Brain microvascular endothelial cell (primary cell): ENCODE data around the gene OSBPL10.

Experiments used
- DNase-seq: peaks from one replicate; pipeline ENCODE4 v3.0.0-alpha.2; 2020
- H3K27ac ChIP-seq: fragments of 250-450 bp; sonication (Bioruptor Pico); 2 replicates; pipeline ENCODE4 v1.5.1; 2020; ENCODE audit warnings: mild to moderate bottlenecking, moderate library complexity
- H3K27me3 ChIP-seq: fragments of 250-450 bp; sonication (Bioruptor Pico); replicated peaks from 2 replicates; pipeline ENCODE4 v1.5.1; 2020; ENCODE audit warnings: mild to moderate bottlenecking
- H3K36me3 ChIP-seq: fragments of 250-450 bp; sonication (Bioruptor Pico); replicated peaks from 2 replicates; pipeline ENCODE4 v1.5.1; 2020; ENCODE audit warnings: mild to moderate bottlenecking
- H3K4me3 ChIP-seq: 2 replicates; pipeline ENCODE4 v1.5.1; 2011; ENCODE audit warnings: low read depth, mild to moderate bottlenecking, control low read depth, low read length, moderate library complexity
- CTCF ChIP-seq: IDR thresholded peaks from 2 replicates; pipeline ENCODE4 v1.5.1; 2011; ENCODE audit warnings: low read depth, mild to moderate bottlenecking, moderate library complexity, low read length, control low read depth, inconsistent platforms; ENCODE audit errors: missing control alignments
- in situ Hi-C: cut with HindIII; loops from 2 replicates; pipeline ENCODE4 v1.10.0; 2017; ENCODE audit warnings: low sequenced_read_pairs, low pct_ligation_motif_present

OSBPL10 gene

GRCh38 chr3:31721676-31722075 lies 259.4 kb downstream of the OSBPL10 start:
- Histone ChIP-seq H3K27me3 (no peaks in the 10 kb centered on the region), H3K4me3 (no peak overlapping the region), H3K27ac (no peak overlapping the region), H3K36me3 (no peaks in the 10 kb centered on the region)
- no peak for TF ChIP-seq CTCF
- no peak for DNase-seq
- in situ Hi-C loops = no loop called here

GRCh38 chr3:31714495-31715280 lies 266.4 kb downstream of the OSBPL10 start:
- no peaks in the 10 kb centered on the region for H3K27me3 ChIP-seq

GRCh38 chr3:31713816-31714215 lies 267.2 kb downstream of the OSBPL10 start:
- H3K27ac ChIP-seq = no peak overlapping the region
- H3K27me3 ChIP-seq = no peaks in the 10 kb centered on the region
- TF ChIP-seq CTCF = no peak
- no peaks in the 10 kb centered on the region for H3K36me3 ChIP-seq
- H3K4me3 ChIP-seq = no peak overlapping the region
- DNase-seq = no peak
- in situ Hi-C loops = no loop called here

More at GRCh38 chr3:31714495-31715280, 266.4 kb downstream of the OSBPL10 start:
- in situ Hi-C loops = no loop called here
- no peak for TF ChIP-seq CTCF
- no peak overlapping the region for H3K4me3 ChIP-seq
- H3K27ac ChIP-seq = no peak overlapping the region
- H3K36me3 ChIP-seq = no peaks in the 10 kb centered on the region
- DNase-seq = no peak

GRCh38 chr3:31710123-31710803 lies 270.8 kb downstream of the OSBPL10 start:
- TF ChIP-seq CTCF = no peak
- peak; percentile 31 for DNase-seq
- in situ Hi-C loops = no loop called here

GRCh38 chr3:31709526-31709925 lies 271.5 kb downstream of the OSBPL10 start:
- no peak for DNase-seq
- H3K27me3 ChIP-seq = no peaks in the 10 kb centered on the region
- H3K27ac ChIP-seq = no peak overlapping the region
- no peak for TF ChIP-seq CTCF
- H3K36me3 ChIP-seq = no peaks in the 10 kb centered on the region
- H3K4me3 ChIP-seq = no peak overlapping the region
- in situ Hi-C loops = no loop called here

More at GRCh38 chr3:31710123-31710803, 270.8 kb downstream of the OSBPL10 start:
- Histone ChIP-seq H3K27me3 (no peaks in the 10 kb centered on the region), H3K27ac (no peak overlapping the region), H3K36me3 (no peaks in the 10 kb centered on the region), H3K4me3 (no peak overlapping the region)
